Nephron progenitor cell (in vitro differentiated cells): ENCODE measurements around the gene CACNA1B.

Experiments
- DNase-seq: peaks from one replicate; pipeline ENCODE4 v3.0.0; 2021
- H3K27ac Mint-ChIP-seq: 2 replicates; pipeline ENCODE4 v1.8.0; 2021; ENCODE audit warnings: mild to moderate bottlenecking, moderate library complexity, mixed read lengths
- H3K27me3 Mint-ChIP-seq: 2 replicates; pipeline ENCODE4 v1.8.0; 2021; ENCODE audit warnings: mild to moderate bottlenecking, low read depth, mixed read lengths; ENCODE audit not compliant: poor library complexity
- H3K36me3 Mint-ChIP-seq: 2 replicates; pipeline ENCODE4 v1.8.0; 2021; ENCODE audit warnings: low read depth, mixed read lengths
- H3K4me1 Mint-ChIP-seq: 2 replicates; pipeline ENCODE4 v1.8.0; 2021; ENCODE audit warnings: mixed read lengths
- H3K4me3 Mint-ChIP-seq: 2 replicates; pipeline ENCODE4 v1.8.0; 2021; ENCODE audit warnings: mild to moderate bottlenecking, moderate library complexity, mixed read lengths
- H3K9me3 Mint-ChIP-seq: 2 replicates; pipeline ENCODE4 v1.8.0; 2021; ENCODE audit warnings: mild to moderate bottlenecking, moderate library complexity, mixed read lengths
- CTCF ChIP-seq: fragments of 200-600 bp; sonication (generic); IDR thresholded peaks from 2 replicates; pipeline ENCODE4 v1.5.0; 2021; ENCODE audit warnings: antibody characterized with exemption

The CACNA1B gene

GRCh38 chr9:137837345-137838278 is 40.0 kb upstream of the CACNA1B start:
- no peak overlapping the region for H3K27ac Mint-ChIP-seq
- H3K9me3 Mint-ChIP-seq: peaks cover 16% of the 10 kb centered on the region
- no peak for DNase-seq
- TF ChIP-seq CTCF: no peak
- H3K4me1 Mint-ChIP-seq: no peaks in the 10 kb centered on the region
- peaks cover 31% of the 10 kb centered on the region for H3K36me3 Mint-ChIP-seq
- no peaks in the 10 kb centered on the region for H3K27me3 Mint-ChIP-seq
- H3K4me3 Mint-ChIP-seq: no peak overlapping the region

DNA sequence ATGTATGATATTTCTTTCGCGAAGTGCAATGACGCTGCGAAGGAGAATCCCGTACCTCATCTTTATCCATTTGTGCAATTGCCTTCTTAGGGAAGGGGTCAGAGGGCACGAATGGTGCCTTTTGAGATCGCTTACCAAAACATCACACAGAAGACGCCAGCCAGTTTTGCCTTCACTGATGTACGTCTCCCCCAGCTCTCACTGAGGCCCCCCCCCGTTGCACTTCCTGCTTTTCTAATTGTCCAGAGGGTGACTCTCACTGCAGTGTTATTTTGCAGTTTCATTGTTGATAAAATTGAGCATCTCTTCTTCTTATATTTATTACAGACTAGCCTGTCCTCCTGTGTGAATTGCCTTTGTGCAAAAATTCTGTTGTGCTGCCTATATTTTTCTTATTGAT is 39.0 kb upstream of the CACNA1B start:
- Mint-ChIP-seq H3K36me3 (peaks cover 35% of the 10 kb centered on the region), H3K9me3 (peaks cover 21% of the 10 kb centered on the region), H3K27ac (no peak overlapping the region), H3K4me1 (peaks cover 1% of the 10 kb centered on the region), H3K4me3 (no peak overlapping the region), H3K27me3 (no peaks in the 10 kb centered on the region)
- no peak for DNase-seq
- no peak for TF ChIP-seq CTCF

DNA sequence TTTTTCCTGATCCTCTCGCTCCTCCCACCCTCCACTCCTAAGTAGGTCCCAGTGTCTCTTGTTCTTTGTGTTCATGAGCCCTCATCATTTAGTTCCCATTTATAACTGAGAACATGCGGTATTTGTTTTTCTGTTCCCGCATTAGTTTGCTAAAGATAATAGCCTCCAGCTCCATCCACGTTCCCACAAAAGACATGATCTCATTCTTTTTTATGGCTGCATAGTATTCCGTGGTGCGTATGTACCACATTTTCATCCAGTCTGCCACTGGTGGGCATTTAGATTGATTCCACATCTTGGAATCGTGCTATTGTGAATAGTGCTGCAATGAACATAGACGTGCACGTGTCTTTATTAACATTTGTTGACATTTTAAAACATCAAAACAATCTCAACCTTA is 34.2 kb upstream of the CACNA1B start:
- H3K27me3 Mint-ChIP-seq: no peaks in the 10 kb centered on the region
- TF ChIP-seq CTCF: no peak
- H3K9me3 Mint-ChIP-seq: peaks cover 28% of the 10 kb centered on the region
- DNase-seq: no peak
- H3K4me1 Mint-ChIP-seq: peaks cover 14% of the 10 kb centered on the region
- H3K36me3 Mint-ChIP-seq: peaks cover 33% of the 10 kb centered on the region
- peak overlapping the region; percentile 83 for H3K27ac Mint-ChIP-seq
- H3K4me3 Mint-ChIP-seq: no peak overlapping the region

DNA sequence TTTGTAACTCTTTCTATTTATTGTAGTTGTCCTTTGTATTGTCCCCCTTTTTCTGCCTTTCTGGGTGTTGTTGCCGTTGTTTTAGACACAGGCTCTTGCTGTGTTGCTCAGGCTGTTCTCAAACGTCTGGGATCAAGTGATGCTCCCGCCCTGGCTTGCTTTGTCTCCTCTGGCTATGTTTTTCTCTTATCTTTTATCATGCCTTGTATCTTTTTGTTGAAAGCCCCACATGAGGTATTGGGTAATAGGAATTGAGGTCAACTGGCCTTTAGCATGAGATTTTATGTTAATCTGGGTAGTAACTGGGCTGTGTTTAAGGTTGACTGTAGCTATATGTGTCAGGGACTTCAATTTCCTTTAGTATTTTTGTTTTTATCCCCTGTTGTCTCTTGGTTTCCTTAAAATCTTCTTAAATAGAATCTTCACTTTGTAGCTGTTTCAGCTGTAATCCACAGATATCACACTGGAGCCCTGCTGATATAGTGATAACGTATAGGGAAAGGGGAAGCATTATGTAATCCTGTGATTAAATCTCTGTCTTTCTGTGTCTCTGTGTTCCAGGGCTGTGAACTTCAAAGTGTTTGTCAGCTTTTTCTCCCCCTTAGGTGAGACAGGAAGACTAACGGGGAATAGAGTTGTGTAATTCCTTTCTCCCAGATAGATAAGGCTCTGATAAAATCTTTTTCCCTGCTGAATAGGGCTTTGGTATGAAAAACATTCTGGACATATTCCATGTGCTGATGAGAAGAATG is 25.9 kb upstream of the CACNA1B start:
- H3K27me3 Mint-ChIP-seq: peaks cover 12% of the 10 kb centered on the region
- no peak for TF ChIP-seq CTCF
- no peak for DNase-seq
- peaks cover 4% of the 10 kb centered on the region for H3K36me3 Mint-ChIP-seq
- H3K27ac Mint-ChIP-seq: no peak overlapping the region
- H3K9me3 Mint-ChIP-seq: peaks cover 35% of the 10 kb centered on the region
- no peaks in the 10 kb centered on the region for H3K4me1 Mint-ChIP-seq
- no peak overlapping the region for H3K4me3 Mint-ChIP-seq

DNA sequence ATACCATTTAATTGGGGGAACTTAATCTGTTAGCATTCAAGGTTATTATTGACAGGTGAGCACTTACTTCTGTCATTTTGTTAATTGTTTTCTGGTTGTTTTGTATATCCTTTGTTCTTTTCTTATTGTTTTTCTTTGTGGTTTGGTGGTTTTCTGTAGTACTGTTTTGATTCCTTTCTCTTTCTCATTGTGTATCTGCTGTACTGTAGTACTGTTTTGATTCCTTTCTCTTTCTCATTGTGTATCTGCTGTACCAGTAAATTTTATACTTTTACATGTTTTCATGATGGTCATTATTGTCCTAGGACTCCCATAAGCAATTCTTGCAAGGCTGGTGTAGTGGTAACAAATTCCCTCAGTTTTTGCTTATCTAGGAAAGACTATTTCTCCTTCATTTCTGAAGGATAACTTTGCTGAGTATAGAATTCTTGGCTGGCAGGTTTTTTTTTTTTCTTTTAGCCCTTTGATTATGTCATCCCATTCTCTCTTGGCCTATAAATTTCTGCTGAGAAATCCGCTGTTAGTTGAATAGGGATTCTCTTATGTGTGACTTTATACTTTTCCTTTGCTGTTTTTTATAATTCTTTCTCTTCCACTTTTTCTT is 24.1 kb upstream of the CACNA1B start:
- Mint-ChIP-seq H3K27me3 (peaks cover 12% of the 10 kb centered on the region), H3K27ac (no peak overlapping the region), H3K4me3 (no peak overlapping the region), H3K4me1 (no peaks in the 10 kb centered on the region), H3K9me3 (peaks cover 38% of the 10 kb centered on the region), H3K36me3 (peaks cover 4% of the 10 kb centered on the region)
- no peak for DNase-seq
- TF ChIP-seq CTCF: no peak
